Measurements from ENCODE around the gene CGNL1. TPM values are rescaled to one million over a fixed set of nuclear protein-coding genes. Genes with fewer than 3 reads are reported as not detected.
A peak's percentile ranks its signal among the peaks of the same experiment; 100 is the strongest.

The CGNL1 gene
- total RNA-seq, 2 experiments from 2014 or later: not detected

GRCh38 chr15:57529748-57530147, 153.4 kb downstream of the CGNL1 start:
- Mint-ChIP-seq H3K9me3 (no peaks in the 10 kb centered on the region), H3K36me3 (no peaks in the 10 kb centered on the region), H3K27ac (no peak overlapping the region), H3K4me3 (no peak overlapping the region), H3K4me1 (ENCODE audit: low read depth) (no peaks in the 10 kb centered on the region), H3K27me3 (peaks cover 4% of the 10 kb centered on the region)
- ChIA-PET CTCF (interaction anchor here (1.0 to 5.6 kb wide), 5 partner anchors 10 to 189 kb away, joined by 3 to 164 read pairs (median 21); no protein-coding TSS in a partner anchor), POLR2A (no interaction called here)
- no peak for DNase-seq
- intact Hi-C loops (cut with micrococcal nuclease): loop anchor here (10.0 kb wide), 1 partner anchor 1035 kb away; no protein-coding TSS in a partner anchor

- intact Hi-C loops (cut with micrococcal nuclease): no loop called here
These were observed 156.6 kb downstream of the CGNL1 start for GRCh38 chr15:57532731-57533447.

GRCh38 chr15:57533448-57533799, 157.1 kb downstream of the CGNL1 start:
- Mint-ChIP-seq H3K27me3 (peaks cover 1% of the 10 kb centered on the region), H3K36me3 (no peaks in the 10 kb centered on the region), H3K9me3 (peaks cover 5% of the 10 kb centered on the region), H3K4me3 (no peak overlapping the region), H3K27ac (no peak overlapping the region), H3K4me1 (ENCODE audit: low read depth) (no peaks in the 10 kb centered on the region)
- CTCF ChIA-PET: interaction anchor here (1.3 to 2.5 kb wide), 3 partner anchors 9 to 193 kb away, joined by 3 to 9 read pairs (median 5); no protein-coding TSS in a partner anchor
- POLR2A ChIA-PET: no interaction called here
- DNase-seq: no peak
- intact Hi-C loops (cut with micrococcal nuclease): no loop called here

More at GRCh38 chr15:57532731-57533447, 156.6 kb downstream of the CGNL1 start:
- no peak for DNase-seq
- H3K9me3 Mint-ChIP-seq: peaks cover 5% of the 10 kb centered on the region
- POLR2A ChIA-PET: no interaction called here
- H3K27ac Mint-ChIP-seq: no peak overlapping the region
- H3K4me3 Mint-ChIP-seq: no peak overlapping the region
- CTCF ChIA-PET: interaction anchor here (1.3 to 2.5 kb wide), 3 partner anchors 9 to 192 kb away, joined by 3 to 9 read pairs (median 5); no protein-coding TSS in a partner anchor
- peaks cover 1% of the 10 kb centered on the region for H3K27me3 Mint-ChIP-seq
- no peaks in the 10 kb centered on the region for H3K36me3 Mint-ChIP-seq
- no peaks in the 10 kb centered on the region for H3K4me1 Mint-ChIP-seq (ENCODE audit: low read depth)

- no peak for DNase-seq
- Mint-ChIP-seq H3K9me3 (peaks cover 5% of the 10 kb centered on the region), H3K4me1 (ENCODE audit: low read depth) (no peaks in the 10 kb centered on the region), H3K27ac (no peak overlapping the region), H3K27me3 (peaks cover 3% of the 10 kb centered on the region), H3K36me3 (no peaks in the 10 kb centered on the region), H3K4me3 (no peak overlapping the region)
- ChIA-PET POLR2A (no interaction called here), CTCF (interaction anchor here (1.8 to 2.5 kb wide), 2 partner anchors 8 to 194 kb away, joined by 5 to 9 read pairs; no protein-coding TSS in a partner anchor)
- intact Hi-C loops (cut with micrococcal nuclease): no loop called here
These were observed 158.0 kb downstream of the CGNL1 start for GRCh38 chr15:57534281-57534680.

GRCh38 chr15:57537072-57537471, 160.8 kb downstream of the CGNL1 start:
- Mint-ChIP-seq H3K36me3 (no peaks in the 10 kb centered on the region), H3K9me3 (peaks cover 13% of the 10 kb centered on the region), H3K4me1 (ENCODE audit: low read depth) (peaks cover 6% of the 10 kb centered on the region), H3K27ac (no peak overlapping the region), H3K27me3 (peaks cover 10% of the 10 kb centered on the region), H3K4me3 (no peak overlapping the region)
- intact Hi-C loops (cut with micrococcal nuclease): no loop called here
- DNase-seq: no peak
- CTCF ChIA-PET: interaction anchor here (1.6 to 1.8 kb wide), 2 partner anchors 10 to 197 kb away, joined by 5 to 9 read pairs; no protein-coding TSS in a partner anchor
- POLR2A ChIA-PET: no interaction called here

GRCh38 chr15:57537488-57538264, 161.4 kb downstream of the CGNL1 start:
- Mint-ChIP-seq H3K27me3 (peaks cover 10% of the 10 kb centered on the region), H3K27ac (no peak overlapping the region), H3K9me3 (peaks cover 13% of the 10 kb centered on the region), H3K4me1 (ENCODE audit: low read depth) (peaks cover 6% of the 10 kb centered on the region), H3K36me3 (no peaks in the 10 kb centered on the region), H3K4me3 (no peak overlapping the region)
- intact Hi-C loops (cut with micrococcal nuclease): no loop called here
- ChIA-PET POLR2A (no interaction called here), CTCF (interaction anchor here (1.6 to 1.8 kb wide), 2 partner anchors 10 to 197 kb away, joined by 5 to 9 read pairs; no protein-coding TSS in a partner anchor)
- no peak for DNase-seq

- Mint-ChIP-seq H3K4me1 (ENCODE audit: low read depth) (peaks cover 6% of the 10 kb centered on the region), H3K27me3 (peaks cover 10% of the 10 kb centered on the region), H3K9me3 (peaks cover 13% of the 10 kb centered on the region), H3K27ac (no peak overlapping the region), H3K36me3 (no peaks in the 10 kb centered on the region), H3K4me3 (no peak overlapping the region)
- intact Hi-C loops (cut with micrococcal nuclease): no loop called here
- ChIA-PET POLR2A (no interaction called here), CTCF (interaction anchor here (1.6 to 1.8 kb wide), 2 partner anchors 11 to 198 kb away, joined by 5 to 9 read pairs; no protein-coding TSS in a partner anchor)
- DNase-seq: no peak
These were observed 161.9 kb downstream of the CGNL1 start for GRCh38 chr15:57538265-57538529.

GRCh38 chr15:57538821-57539220, 162.5 kb downstream of the CGNL1 start:
- H3K4me3 Mint-ChIP-seq: no peak overlapping the region
- H3K36me3 Mint-ChIP-seq: no peaks in the 10 kb centered on the region
- DNase-seq: no peak
- intact Hi-C loops (cut with micrococcal nuclease): no loop called here
- H3K9me3 Mint-ChIP-seq: peaks cover 13% of the 10 kb centered on the region
- POLR2A ChIA-PET: no interaction called here
- H3K4me1 Mint-ChIP-seq (ENCODE audit: low read depth): peaks cover 6% of the 10 kb centered on the region
- peaks cover 10% of the 10 kb centered on the region for H3K27me3 Mint-ChIP-seq
- CTCF ChIA-PET: interaction anchor here (2.8 kb wide), 1 partner anchor 11 kb away, joined by 21 read pairs; no protein-coding TSS in a partner anchor
- no peak overlapping the region for H3K27ac Mint-ChIP-seq

- Mint-ChIP-seq H3K27ac (no peak overlapping the region), H3K4me1 (ENCODE audit: low read depth) (peaks cover 6% of the 10 kb centered on the region), H3K9me3 (peaks cover 13% of the 10 kb centered on the region), H3K36me3 (no peaks in the 10 kb centered on the region), H3K27me3 (peaks cover 9% of the 10 kb centered on the region), H3K4me3 (no peak overlapping the region)
- intact Hi-C loops (cut with micrococcal nuclease): no loop called here
- ChIA-PET POLR2A (no interaction called here), CTCF (interaction anchor here (2.8 to 3.0 kb wide), 2 partner anchors 12 to 199 kb away, joined by 21 to 30 read pairs; no protein-coding TSS in a partner anchor)
- no peak for DNase-seq
These were observed 163.9 kb downstream of the CGNL1 start for GRCh38 chr15:57540211-57540610.

- H3K4me1 Mint-ChIP-seq (ENCODE audit: low read depth): peaks cover 6% of the 10 kb centered on the region
- no peak overlapping the region for H3K27ac Mint-ChIP-seq
- H3K36me3 Mint-ChIP-seq: no peaks in the 10 kb centered on the region
- ChIA-PET CTCF (interaction anchor here (2.8 to 3.0 kb wide), 2 partner anchors 12 to 200 kb away, joined by 21 to 30 read pairs; no protein-coding TSS in a partner anchor), POLR2A (no interaction called here)
- H3K9me3 Mint-ChIP-seq: peaks cover 13% of the 10 kb centered on the region
- peaks cover 9% of the 10 kb centered on the region for H3K27me3 Mint-ChIP-seq
- no peak overlapping the region for H3K4me3 Mint-ChIP-seq
- peak; percentile 56 for DNase-seq
- intact Hi-C loops (cut with micrococcal nuclease): no loop called here
These were observed 164.4 kb downstream of the CGNL1 start for GRCh38 chr15:57540736-57541135.

GRCh38 chr15:57541271-57541670, 165.0 kb downstream of the CGNL1 start:
- no peak for DNase-seq
- intact Hi-C loops (cut with micrococcal nuclease): no loop called here
- CTCF ChIA-PET: interaction anchor here (0.8 to 3.0 kb wide), 10 partner anchors 10 to 200 kb away, joined by 3 to 30 read pairs (median 6); no protein-coding TSS in a partner anchor
- POLR2A ChIA-PET: interaction anchor here (0.6 kb wide), 1 partner anchor 176 kb away, joined by 4 read pairs; no protein-coding TSS in a partner anchor
- Mint-ChIP-seq H3K27ac (no peak overlapping the region), H3K27me3 (peaks cover 11% of the 10 kb centered on the region), H3K9me3 (peaks cover 9% of the 10 kb centered on the region), H3K36me3 (no peaks in the 10 kb centered on the region), H3K4me3 (no peak overlapping the region), H3K4me1 (ENCODE audit: low read depth) (peaks cover 6% of the 10 kb centered on the region)
